Measurements from ENCODE around the gene PRC1. TPM values are rescaled to one million over a fixed set of nuclear protein-coding genes. Genes with fewer than 3 reads are reported as not detected.
A peak's percentile ranks its signal among the peaks of the same experiment; 100 is the strongest.

The PRC1 gene
- total RNA-seq, 1 donor from 2014 or later = 19.5 TPM

- Mint-ChIP-seq H3K27ac (ENCODE audit: unreplicated experiment) (no peak overlapping the region), H3K9me3 (ENCODE audit: unreplicated experiment) (no peaks in the 10 kb centered on the region), H3K27me3 (ENCODE audit: unreplicated experiment) (peaks cover 7% of the 10 kb centered on the region), H3K36me3 (ENCODE audit: low read depth, unreplicated experiment) (no peaks in the 10 kb centered on the region), H3K4me3 (ENCODE audit: unreplicated experiment) (no peak overlapping the region), H3K4me1 (ENCODE audit: unreplicated experiment) (no peaks in the 10 kb centered on the region)
- TF ChIP-seq, protein P1, sequence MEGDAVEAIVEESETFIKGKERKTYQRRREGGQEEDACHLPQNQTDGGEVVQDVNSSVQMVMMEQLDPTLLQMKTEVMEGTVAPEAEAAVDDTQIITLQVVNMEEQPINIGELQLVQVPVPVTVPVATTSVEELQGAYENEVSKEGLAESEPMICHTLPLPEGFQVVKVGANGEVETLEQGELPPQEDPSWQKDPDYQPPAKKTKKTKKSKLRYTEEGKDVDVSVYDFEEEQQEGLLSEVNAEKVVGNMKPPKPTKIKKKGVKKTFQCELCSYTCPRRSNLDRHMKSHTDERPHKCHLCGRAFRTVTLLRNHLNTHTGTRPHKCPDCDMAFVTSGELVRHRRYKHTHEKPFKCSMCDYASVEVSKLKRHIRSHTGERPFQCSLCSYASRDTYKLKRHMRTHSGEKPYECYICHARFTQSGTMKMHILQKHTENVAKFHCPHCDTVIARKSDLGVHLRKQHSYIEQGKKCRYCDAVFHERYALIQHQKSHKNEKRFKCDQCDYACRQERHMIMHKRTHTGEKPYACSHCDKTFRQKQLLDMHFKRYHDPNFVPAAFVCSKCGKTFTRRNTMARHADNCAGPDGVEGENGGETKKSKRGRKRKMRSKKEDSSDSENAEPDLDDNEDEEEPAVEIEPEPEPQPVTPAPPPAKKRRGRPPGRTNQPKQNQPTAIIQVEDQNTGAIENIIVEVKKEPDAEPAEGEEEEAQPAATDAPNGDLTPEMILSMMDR (IDR thresholded peaks at IDR 0.05; ENCODE audit: unreplicated experiment) = peak; percentile 68
- peak; percentile 72 for DNase-seq (ENCODE audit: low spot score)
These were observed 38.8 kb upstream of the PRC1 start for GRCh38 chr15:91032919-91033803.

DNA sequence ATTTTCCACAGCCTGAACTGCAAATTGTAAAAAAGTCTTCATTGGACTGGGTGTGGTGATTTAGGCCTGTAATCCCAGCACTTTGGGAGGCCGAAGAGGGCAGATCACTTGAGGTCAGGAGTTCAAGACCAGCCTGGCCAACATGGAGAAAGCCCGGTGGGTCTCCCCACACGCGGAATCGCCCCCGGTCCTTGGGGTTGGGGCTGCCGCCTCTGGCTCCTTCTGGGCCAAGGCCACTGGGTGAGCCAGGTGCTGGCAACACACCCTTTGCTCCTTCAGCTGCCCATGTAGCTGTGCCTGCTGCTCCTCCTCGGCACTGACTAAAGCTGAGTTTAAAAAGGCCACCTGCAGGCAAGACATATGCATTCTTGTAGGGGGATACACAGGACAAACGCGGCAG lies 37.5 kb upstream of the PRC1 start:
- Mint-ChIP-seq H3K27ac (ENCODE audit: unreplicated experiment) (no peak overlapping the region), H3K4me3 (ENCODE audit: unreplicated experiment) (no peak overlapping the region), H3K4me1 (ENCODE audit: unreplicated experiment) (no peaks in the 10 kb centered on the region), H3K9me3 (ENCODE audit: unreplicated experiment) (no peaks in the 10 kb centered on the region), H3K27me3 (ENCODE audit: unreplicated experiment) (peaks cover 7% of the 10 kb centered on the region), H3K36me3 (ENCODE audit: low read depth, unreplicated experiment) (no peaks in the 10 kb centered on the region)
- TF ChIP-seq, protein P1 (IDR thresholded peaks at IDR 0.05; ENCODE audit: unreplicated experiment) = no peak
- DNase-seq (ENCODE audit: low spot score) = no peak

- no peaks in the 10 kb centered on the region for H3K4me1 Mint-ChIP-seq (ENCODE audit: unreplicated experiment)
- H3K36me3 Mint-ChIP-seq (ENCODE audit: low read depth, unreplicated experiment) = no peaks in the 10 kb centered on the region
- TF ChIP-seq, protein P1 (IDR thresholded peaks at IDR 0.05; ENCODE audit: unreplicated experiment) = no peak
- no peak overlapping the region for H3K4me3 Mint-ChIP-seq (ENCODE audit: unreplicated experiment)
- peaks cover 1% of the 10 kb centered on the region for H3K27me3 Mint-ChIP-seq (ENCODE audit: unreplicated experiment)
- no peak for DNase-seq (ENCODE audit: low spot score)
- no peaks in the 10 kb centered on the region for H3K9me3 Mint-ChIP-seq (ENCODE audit: unreplicated experiment)
- H3K27ac Mint-ChIP-seq (ENCODE audit: unreplicated experiment) = no peak overlapping the region
These were observed 33.3 kb upstream of the PRC1 start for GRCh38 chr15:91027677-91028076.

GRCh38 chr15:91023720-91024119 lies 29.4 kb upstream of the PRC1 start:
- Mint-ChIP-seq H3K4me1 (ENCODE audit: unreplicated experiment) (peaks cover 15% of the 10 kb centered on the region), H3K9me3 (ENCODE audit: unreplicated experiment) (no peaks in the 10 kb centered on the region), H3K27me3 (ENCODE audit: unreplicated experiment) (no peaks in the 10 kb centered on the region), H3K4me3 (ENCODE audit: unreplicated experiment) (no peak overlapping the region), H3K27ac (ENCODE audit: unreplicated experiment) (no peak overlapping the region), H3K36me3 (ENCODE audit: low read depth, unreplicated experiment) (no peaks in the 10 kb centered on the region)
- no peak for DNase-seq (ENCODE audit: low spot score)
- TF ChIP-seq, protein P1 (IDR thresholded peaks at IDR 0.05; ENCODE audit: unreplicated experiment) = no peak

DNA sequence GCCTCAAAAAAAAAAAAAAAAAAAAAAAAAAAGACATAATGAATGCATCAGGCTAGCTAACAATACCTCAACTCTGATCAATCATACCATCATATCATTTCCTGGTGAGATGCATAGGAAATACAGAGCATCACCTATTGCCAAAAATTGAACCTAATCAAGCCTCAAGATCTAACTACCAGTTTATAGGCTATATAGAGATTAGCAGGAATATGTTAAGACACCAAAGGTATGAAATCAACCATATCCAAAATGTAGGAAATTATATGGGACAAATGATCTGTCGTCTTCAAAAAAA lies 28.4 kb upstream of the PRC1 start:
- H3K4me3 Mint-ChIP-seq (ENCODE audit: unreplicated experiment) = peak overlapping the region; percentile 97
- H3K27ac Mint-ChIP-seq (ENCODE audit: unreplicated experiment) = peak overlapping the region; percentile 48
- no peaks in the 10 kb centered on the region for H3K9me3 Mint-ChIP-seq (ENCODE audit: unreplicated experiment)
- H3K36me3 Mint-ChIP-seq (ENCODE audit: low read depth, unreplicated experiment) = no peaks in the 10 kb centered on the region
- H3K4me1 Mint-ChIP-seq (ENCODE audit: unreplicated experiment) = peaks cover 15% of the 10 kb centered on the region
- DNase-seq (ENCODE audit: low spot score) = no peak
- no peaks in the 10 kb centered on the region for H3K27me3 Mint-ChIP-seq (ENCODE audit: unreplicated experiment)
- TF ChIP-seq, protein P1 (IDR thresholded peaks at IDR 0.05; ENCODE audit: unreplicated experiment) = no peak
